Mesenchymal stem cell (in vitro differentiated cells and primary cell): ENCODE measurements around the gene PADI4.

Source experiments
- DNase-seq: peaks from one replicate; pipeline ENCODE4 v3.0.0-alpha.2; 2013
- H2AFZ ChIP-seq: one replicate; pipeline ENCODE4 v1.6.1; 2013; ENCODE audit warnings: low read depth, mild to moderate bottlenecking, control low read depth, inconsistent platforms, low read length, moderate library complexity
- H2AK5ac ChIP-seq: 2 replicates; pipeline ENCODE4 v1.6.1; 2013; ENCODE audit warnings: low read length, moderate library complexity, mild to moderate bottlenecking, inconsistent platforms; ENCODE audit not compliant: severe bottlenecking
- H2BK120ac ChIP-seq: one replicate; pipeline ENCODE4 v1.6.1; 2013; ENCODE audit warnings: low read depth, mild to moderate bottlenecking, inconsistent platforms, low read length, moderate library complexity
- H2BK12ac ChIP-seq, 2 experiments: one replicate each; pipeline ENCODE4 v1.6.1; 2013; ENCODE audit warnings: inconsistent platforms in 2 of 2, low read length in 2 of 2, mild to moderate bottlenecking in 2 of 2, moderate library complexity in 2 of 2, control low read depth in 1 of 2
- H2BK15ac ChIP-seq: one replicate; pipeline ENCODE4 v1.6.1; 2013; ENCODE audit warnings: mild to moderate bottlenecking, low read depth, inconsistent platforms; ENCODE audit not compliant: poor library complexity, severe bottlenecking
- H2BK5ac ChIP-seq: 2 replicates; pipeline ENCODE4 v1.6.1; 2013; ENCODE audit warnings: low read depth, mild to moderate bottlenecking, low read length, control low read depth, inconsistent platforms; ENCODE audit not compliant: poor library complexity, severe bottlenecking
- H3K14ac ChIP-seq, 2 experiments: one replicate each; pipeline ENCODE4 v1.6.1; 2013; ENCODE audit warnings: inconsistent platforms in 2 of 2, low read length in 2 of 2, control low read depth in 1 of 2, mild to moderate bottlenecking in 1 of 2, moderate library complexity in 1 of 2
- H3K18ac ChIP-seq, 2 experiments: one replicate each; pipeline ENCODE4 v1.6.1; 2013; ENCODE audit warnings: inconsistent platforms in 2 of 2, low read length in 2 of 2, control low read depth in 1 of 2, low read depth in 1 of 2, mild to moderate bottlenecking in 1 of 2
- H3K23ac ChIP-seq, 2 experiments: one replicate each; pipeline ENCODE4 v1.6.1; 2013; ENCODE audit warnings: inconsistent platforms in 2 of 2, low read length in 2 of 2, mild to moderate bottlenecking in 2 of 2, moderate library complexity in 2 of 2, control low read depth in 1 of 2
- H3K27ac ChIP-seq: 2 replicates; pipeline ENCODE4 v1.5.1; 2013; ENCODE audit warnings: mild to moderate bottlenecking, moderate library complexity, low read length, control low read depth, inconsistent platforms; ENCODE audit not compliant: poor library complexity, severe bottlenecking
- H3K27me3 ChIP-seq, 2 experiments: 2 replicates each; pipeline versions ENCODE4 v1.6.1 to v1.7.0; 2013; ENCODE audit warnings: low read length in 2 of 2, mild to moderate bottlenecking in 2 of 2, moderate library complexity in 2 of 2, control low read depth in 1 of 2, inconsistent platforms in 1 of 2; ENCODE audit not compliant: control insufficient read depth in 1 of 2, insufficient read depth in 1 of 2
- H3K36me3 ChIP-seq, 2 experiments: 2 replicates each; pipeline versions ENCODE4 v1.6.1 to v1.7.0; 2013; ENCODE audit warnings: low read length in 2 of 2, control low read depth in 1 of 2, inconsistent platforms in 1 of 2, low read depth in 1 of 2, mild to moderate bottlenecking in 1 of 2; ENCODE audit not compliant: insufficient read depth in 2 of 2, control insufficient read depth in 1 of 2
- H3K4ac ChIP-seq, 2 experiments: one replicate each; pipeline ENCODE4 v1.6.1; 2013; ENCODE audit warnings: inconsistent platforms in 2 of 2, low read length in 2 of 2, mild to moderate bottlenecking in 2 of 2, moderate library complexity in 2 of 2, control low read depth in 1 of 2, low read depth in 1 of 2
- H3K4me1 ChIP-seq: 2 replicates; pipeline ENCODE4 v1.6.1; 2013; ENCODE audit warnings: low read depth, low read length, control low read depth; ENCODE audit not compliant: control insufficient read depth, insufficient read depth
- H3K4me2 ChIP-seq: 2 replicates; pipeline ENCODE4 v1.6.1; 2013; ENCODE audit warnings: low read length, mild to moderate bottlenecking, inconsistent platforms; ENCODE audit not compliant: poor library complexity, severe bottlenecking
- H3K4me3 ChIP-seq, 2 experiments: 2 replicates each; pipeline versions ENCODE4 v1.5.1 to v1.7.0; 2013; ENCODE audit warnings: low read length in 2 of 2, mild to moderate bottlenecking in 2 of 2, control low read depth in 1 of 2, low read depth in 1 of 2; ENCODE audit not compliant: insufficient read depth in 1 of 2
- H3K79me1 ChIP-seq: replicated peaks from 2 replicates; pipeline ENCODE4 v1.6.1; 2013; ENCODE audit warnings: mild to moderate bottlenecking, control low read depth, low read length, inconsistent platforms; ENCODE audit not compliant: poor library complexity, severe bottlenecking
- H3K9ac ChIP-seq: 2 replicates; pipeline ENCODE4 v1.7.0; 2013; ENCODE audit warnings: mild to moderate bottlenecking, low read length, moderate library complexity
- H3K9me3 ChIP-seq: 2 replicates; pipeline ENCODE4 v1.7.0; 2013; ENCODE audit warnings: mild to moderate bottlenecking, low read length; ENCODE audit not compliant: control insufficient read depth
- H4K8ac ChIP-seq: one replicate; pipeline ENCODE4 v1.6.1; 2013; ENCODE audit warnings: inconsistent platforms, mild to moderate bottlenecking, low read length, moderate library complexity
- H4K91ac ChIP-seq: one replicate; pipeline ENCODE4 v1.6.1; 2013; ENCODE audit warnings: mild to moderate bottlenecking, low read length, inconsistent platforms
- WGBS: methylation state at CpG from one replicate; pipeline ENCODE4 v1.1.7; 2013; ENCODE audit warnings: mixed read lengths; 5-methylcytosine and 5-hydroxymethylcytosine counted together

PADI4 gene

DNA sequence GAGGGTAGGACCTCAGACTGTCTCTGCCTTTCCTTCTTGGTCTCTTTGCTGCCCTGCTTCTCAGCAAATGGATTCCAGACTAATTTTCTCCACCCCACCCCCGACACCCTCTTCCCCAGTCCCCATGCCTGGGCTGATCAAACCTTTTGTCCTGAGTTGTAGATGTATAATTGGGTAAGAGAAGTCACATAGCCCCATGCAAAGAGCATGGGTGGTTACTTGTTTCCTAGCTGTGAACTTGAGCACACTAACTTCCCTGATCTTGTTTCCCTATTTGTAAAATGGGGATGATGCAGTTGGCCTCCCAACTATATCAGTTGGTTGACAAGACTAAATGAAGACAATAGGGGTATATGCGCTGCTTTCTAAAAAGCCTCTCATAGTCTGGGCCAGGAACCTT, 73.2 kb downstream of the PADI4 start:
- Histone ChIP-seq H3K79me1 (no peaks in the 10 kb centered on the region), H2BK15ac (no peak overlapping the region), H3K4ac (no peak overlapping the region), H3K36me3 (no peaks in the 10 kb centered on the region), H3K27me3 (peaks cover 27 to 75% of the 10 kb centered on the region in 2 experiments), H2AFZ (no peak overlapping the region), H3K4me1 (no peaks in the 10 kb centered on the region), H2AK5ac (no peak overlapping the region), H3K14ac (no peak overlapping the region), H3K9ac (no peak overlapping the region), H3K4me2 (no peak overlapping the region), H3K9me3 (no peaks in the 10 kb centered on the region), H2BK120ac (no peak overlapping the region), H2BK12ac (no peak overlapping the region), H2BK5ac (no peak overlapping the region), H3K23ac (no peak overlapping the region), H3K4me3 (no peak overlapping the region), H4K8ac (no peak overlapping the region), H3K27ac (no peak overlapping the region), H4K91ac (no peak overlapping the region), H3K18ac (no peak overlapping the region)
- WGBS = 95% methylated on average over 1 of the region's 2 CpGs
- no peak for DNase-seq

- H3K9ac ChIP-seq = no peak overlapping the region
- H3K4ac ChIP-seq = no peak overlapping the region
- no peak overlapping the region for H4K91ac ChIP-seq
- no peak for DNase-seq
- peaks cover 22 to 56% of the 10 kb centered on the region in 2 experiments for H3K27me3 ChIP-seq
- no peak overlapping the region for H3K14ac ChIP-seq
- H2AFZ ChIP-seq = no peak overlapping the region
- no peak overlapping the region for H2BK5ac ChIP-seq
- H3K79me1 ChIP-seq = no peaks in the 10 kb centered on the region
- H3K36me3 ChIP-seq = no peaks in the 10 kb centered on the region
- H3K4me2 ChIP-seq = no peak overlapping the region
- H3K9me3 ChIP-seq = no peaks in the 10 kb centered on the region
- H3K4me3 ChIP-seq = no peak overlapping the region
- no peak overlapping the region for H2BK12ac ChIP-seq
- H3K4me1 ChIP-seq = no peaks in the 10 kb centered on the region
- no peak overlapping the region for H3K18ac ChIP-seq
- WGBS = 68% methylated on average over 10 of the region's 10 CpGs
- H4K8ac ChIP-seq = no peak overlapping the region
- no peak overlapping the region for H3K27ac ChIP-seq
- no peak overlapping the region for H2BK15ac ChIP-seq
- no peak overlapping the region for H3K23ac ChIP-seq
- H2BK120ac ChIP-seq = no peak overlapping the region
- no peak overlapping the region for H2AK5ac ChIP-seq
Measured at GRCh38 chr1:17392199-17392740, 84.3 kb downstream of the PADI4 start.

DNA sequence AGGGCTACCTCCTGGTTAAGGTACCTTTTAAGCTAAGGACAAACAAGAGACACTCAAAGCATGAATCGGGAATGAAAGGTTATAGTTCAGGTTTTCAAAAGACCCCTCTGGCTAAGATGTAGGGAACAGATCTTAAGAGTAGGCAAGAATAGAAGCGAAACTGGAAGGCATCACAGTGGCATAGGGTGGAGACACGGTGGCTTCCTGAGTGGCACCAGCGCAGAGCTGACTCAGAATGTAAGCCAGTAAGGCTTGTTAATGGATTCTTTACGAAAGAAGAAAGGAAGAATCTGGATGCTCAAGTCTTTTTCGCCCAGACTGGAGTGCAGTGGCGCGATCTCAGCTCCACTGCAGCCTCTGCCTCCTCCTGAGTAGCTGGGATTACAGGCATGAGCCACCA, 85.2 kb downstream of the PADI4 start:
- Histone ChIP-seq H3K4me2 (no peak overlapping the region), H2AK5ac (no peak overlapping the region), H2AFZ (no peak overlapping the region), H2BK5ac (no peak overlapping the region), H3K27me3 (peaks cover 20 to 56% of the 10 kb centered on the region in 2 experiments), H4K91ac (no peak overlapping the region), H3K14ac (no peak overlapping the region), H2BK120ac (no peak overlapping the region), H4K8ac (no peak overlapping the region), H3K4me3 (no peak overlapping the region), H3K4me1 (no peaks in the 10 kb centered on the region), H3K18ac (no peak overlapping the region), H3K9ac (no peak overlapping the region), H3K27ac (no peak overlapping the region), H2BK12ac (no peak overlapping the region), H3K23ac (no peak overlapping the region), H3K36me3 (no peaks in the 10 kb centered on the region), H3K9me3 (no peaks in the 10 kb centered on the region), H2BK15ac (no peak overlapping the region), H3K4ac (no peak overlapping the region), H3K79me1 (no peaks in the 10 kb centered on the region)
- 67% methylated on average over 8 of the region's 8 CpGs for WGBS
- DNase-seq = no peak

DNA sequence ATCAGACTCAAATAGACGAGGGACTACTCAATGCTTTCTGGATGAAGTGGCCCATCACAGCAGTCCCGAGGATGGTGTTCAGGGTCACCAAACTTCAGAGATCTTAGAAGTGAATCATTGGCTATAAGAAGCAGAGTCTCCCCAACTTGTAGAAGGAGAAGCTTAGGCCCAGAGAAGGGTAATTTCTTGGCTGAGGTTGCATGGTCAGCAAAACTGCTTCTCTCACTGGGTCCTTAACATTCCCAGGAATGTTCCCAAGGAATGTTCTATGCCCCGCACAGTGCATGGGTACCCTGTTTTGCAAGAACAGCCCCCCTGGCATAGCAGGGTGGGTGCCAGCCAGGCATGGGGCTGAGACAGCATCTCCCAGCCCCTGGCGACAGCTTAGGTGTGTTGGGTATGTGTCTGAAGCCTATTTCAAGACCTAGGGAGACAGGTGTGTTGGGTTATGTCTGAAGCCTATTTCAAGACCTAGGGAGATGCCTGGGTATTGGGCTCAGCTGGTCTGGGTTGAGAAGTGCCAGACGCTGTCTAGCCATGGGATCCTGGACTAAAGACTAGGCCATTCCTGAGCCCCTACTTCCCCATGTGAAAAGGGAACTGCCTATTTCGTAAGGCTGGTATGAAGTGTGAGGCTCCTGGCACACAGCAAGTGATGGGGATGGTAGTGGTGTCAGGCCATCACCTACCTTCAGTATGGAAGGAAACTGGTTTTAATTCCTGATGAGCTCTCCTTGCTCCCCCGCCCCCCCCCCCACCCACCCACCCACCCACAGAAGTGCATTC, 90.1 kb downstream of the PADI4 start:
- no peak overlapping the region for H3K18ac ChIP-seq

More for the DNA sequence above, 90.1 kb downstream of the PADI4 start:
- Histone ChIP-seq H3K27ac (no peak overlapping the region), H4K91ac (no peak overlapping the region), H3K4me1 (peaks cover 4% of the 10 kb centered on the region), H2BK15ac (no peak overlapping the region), H2AK5ac (no peak overlapping the region), H3K4me2 (no peak overlapping the region), H2BK5ac (no peak overlapping the region), H2BK120ac (no peak overlapping the region), H4K8ac (no peak overlapping the region), H3K14ac (no peak overlapping the region), H3K9ac (no peak overlapping the region), H2AFZ (no peak overlapping the region), H3K4ac (no peak overlapping the region), H3K4me3 (no peak overlapping the region), H3K36me3 (no peaks in the 10 kb centered on the region), H2BK12ac (no peak overlapping the region), H3K27me3 (peaks cover 4 to 41% of the 10 kb centered on the region in 2 experiments), H3K23ac (no peak overlapping the region), H3K79me1 (no peaks in the 10 kb centered on the region), H3K9me3 (no peaks in the 10 kb centered on the region)
- 85% methylated on average over 5 of the region's 7 CpGs for WGBS
- no peak for DNase-seq
